Activated CD4-positive, alpha-beta T cell treated with anti-CD3 and anti-CD28 coated beads, Interleukin-2, amount 50 U/mL, for 1 hour (primary cell): ENCODE measurements around the gene DAB2.
"Not testable (repeated sequence)": the region's sequence is repeated elsewhere in the genome, so short reads cannot be mapped to it uniquely, and the experiment has no call there.

Source experiments
- DNase-seq: peaks from one replicate; pipeline ENCODE4 v3.0.0-alpha.2; 2020

Gene DAB2

DNA sequence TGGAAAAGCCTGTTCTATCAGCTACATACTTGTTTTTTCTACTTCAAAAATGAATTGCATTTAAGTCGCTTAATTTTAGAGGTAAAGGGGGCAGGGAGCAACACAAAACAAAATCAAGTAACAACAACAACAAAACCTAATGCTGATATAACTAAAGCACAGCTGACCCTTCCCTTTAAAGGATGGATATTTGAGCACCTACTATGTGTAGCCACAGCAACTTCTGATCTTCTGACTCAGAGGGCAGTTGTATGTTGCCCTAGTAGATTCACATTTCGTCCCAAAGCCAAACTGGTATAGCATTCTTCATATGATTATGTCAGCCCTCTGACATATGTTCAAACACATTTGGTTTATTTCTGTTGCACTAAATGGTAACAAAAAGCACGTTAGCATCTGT lies 6.8 kb downstream of the DAB2 start:
- no peak for DNase-seq

DNA sequence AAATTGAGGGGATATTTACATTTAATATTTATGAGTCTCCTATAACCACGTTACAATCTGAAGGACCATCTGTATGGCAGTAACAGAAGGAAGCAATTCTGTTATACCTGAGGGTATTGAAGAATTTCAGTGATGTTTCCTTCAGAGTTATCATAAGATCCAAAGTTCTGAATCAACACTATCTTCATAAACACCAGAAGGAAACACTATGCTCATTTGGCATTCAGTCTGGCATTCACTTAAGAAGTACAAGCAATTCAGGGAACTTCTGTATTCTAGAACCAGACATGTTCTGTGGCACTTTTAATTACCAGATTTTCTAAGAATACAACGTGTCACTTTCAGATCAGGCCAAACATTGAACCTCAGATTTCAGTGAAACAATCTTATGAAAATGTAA lies 9.6 kb downstream of the DAB2 start:
- DNase-seq, result no peak

DNA sequence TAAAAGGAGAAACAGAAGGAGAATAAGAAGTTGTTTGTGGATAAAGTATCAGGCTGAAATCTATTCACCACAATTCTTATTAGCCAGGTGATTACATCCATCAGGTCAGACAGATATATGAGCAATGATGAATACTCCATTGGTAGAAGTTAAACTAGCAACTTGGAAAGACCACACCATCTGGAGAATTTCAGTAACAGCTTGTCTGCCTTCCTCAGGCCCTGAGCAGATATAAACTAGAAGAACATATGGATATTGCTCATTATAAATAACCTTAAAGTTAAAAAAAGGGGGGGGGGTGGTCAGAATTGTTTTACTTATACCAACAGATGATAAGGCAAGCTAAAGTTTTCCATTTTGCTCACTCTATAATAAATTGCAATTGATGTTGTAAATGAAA lies 10.4 kb downstream of the DAB2 start:
- no peak for DNase-seq

DNA sequence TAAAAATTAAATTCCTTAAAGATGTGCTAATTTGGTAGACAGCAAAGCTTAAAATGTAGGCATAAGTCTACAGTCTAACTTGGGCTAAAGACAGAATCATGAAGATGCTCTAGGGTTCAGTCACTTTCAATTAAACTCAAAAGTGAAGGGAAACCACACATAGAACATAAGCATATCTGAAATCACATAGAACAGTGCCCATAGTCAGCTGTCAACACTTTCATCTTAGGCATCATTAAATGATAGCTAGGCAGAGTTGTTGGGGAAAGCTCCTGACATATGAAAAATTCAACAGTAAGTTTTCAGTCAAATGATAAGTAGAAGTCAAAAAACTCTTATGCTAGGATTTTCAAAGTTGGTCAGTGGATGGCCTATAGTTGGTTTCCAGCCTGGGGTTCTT lies 11.0 kb downstream of the DAB2 start:
- no peak for DNase-seq

DNA sequence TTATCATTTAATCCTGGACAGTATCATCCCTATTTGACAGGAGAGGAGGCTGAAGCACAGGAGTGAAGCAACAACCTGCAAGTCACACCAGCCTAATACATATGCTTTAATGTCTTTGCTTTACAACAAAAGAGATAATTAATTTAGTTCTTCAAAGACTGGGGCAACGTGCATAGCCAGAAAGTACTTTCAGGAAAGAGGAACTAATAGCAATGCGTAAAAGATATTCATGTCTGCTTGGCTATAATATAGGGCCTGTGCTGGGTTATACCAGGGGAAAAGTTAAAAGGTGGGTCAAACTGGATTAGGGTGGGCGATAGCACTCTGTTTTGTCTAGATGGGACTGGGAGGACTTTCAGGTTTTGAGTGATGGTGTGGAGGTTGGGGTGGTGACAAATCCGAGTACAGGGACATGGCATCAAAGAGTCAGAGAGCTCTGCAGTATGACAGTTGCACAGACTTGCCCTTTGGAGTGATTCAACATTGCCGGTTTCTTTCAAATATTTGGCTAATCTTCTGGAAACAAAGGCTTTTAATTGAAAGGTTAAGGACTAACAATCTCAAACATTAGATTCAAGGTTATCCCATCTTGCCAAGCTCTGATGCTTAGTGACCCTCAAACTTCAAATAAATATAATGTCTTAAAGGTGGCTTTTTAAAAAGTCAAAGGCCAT lies 11.9 kb downstream of the DAB2 start:
- no peak for DNase-seq

DNA sequence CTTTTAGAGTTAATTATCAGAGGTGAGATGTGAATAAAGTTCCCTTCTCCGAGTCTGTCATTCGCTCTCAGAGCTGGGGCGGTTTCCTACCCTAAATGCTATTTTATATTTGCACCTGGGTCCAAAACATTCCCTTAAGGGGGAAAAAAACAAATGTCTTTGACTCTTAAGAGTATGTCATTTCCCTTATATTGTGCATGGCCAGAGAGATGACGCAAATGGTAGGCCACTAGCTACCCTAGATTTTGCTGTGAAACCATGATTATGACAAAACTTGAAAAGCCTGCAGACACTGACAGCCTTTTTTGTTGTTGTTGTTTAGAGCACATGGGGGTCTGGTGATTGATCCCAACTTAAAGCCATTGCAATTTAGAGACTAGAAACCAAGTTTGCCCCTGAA lies 12.8 kb downstream of the DAB2 start:
- DNase-seq, result no peak

DNA sequence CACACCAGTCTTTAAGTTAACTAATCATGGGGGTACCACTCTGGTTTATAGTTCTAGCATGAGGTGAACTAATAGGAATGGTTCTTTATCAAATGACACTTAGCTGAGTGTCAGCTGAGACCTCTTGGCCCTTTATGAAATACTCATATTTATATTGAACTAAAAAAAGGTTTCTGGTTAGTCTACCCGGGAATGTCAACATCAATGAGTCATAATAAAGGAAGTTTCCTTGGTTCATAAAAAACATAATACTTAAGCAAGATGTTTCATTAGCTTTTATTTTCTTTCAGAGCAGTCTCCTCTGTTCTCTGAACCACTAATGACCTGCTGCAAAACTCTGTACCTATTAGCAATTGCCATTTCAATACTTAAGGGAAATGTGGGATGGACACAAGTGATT lies 13.7 kb downstream of the DAB2 start:
- no peak for DNase-seq

DNA sequence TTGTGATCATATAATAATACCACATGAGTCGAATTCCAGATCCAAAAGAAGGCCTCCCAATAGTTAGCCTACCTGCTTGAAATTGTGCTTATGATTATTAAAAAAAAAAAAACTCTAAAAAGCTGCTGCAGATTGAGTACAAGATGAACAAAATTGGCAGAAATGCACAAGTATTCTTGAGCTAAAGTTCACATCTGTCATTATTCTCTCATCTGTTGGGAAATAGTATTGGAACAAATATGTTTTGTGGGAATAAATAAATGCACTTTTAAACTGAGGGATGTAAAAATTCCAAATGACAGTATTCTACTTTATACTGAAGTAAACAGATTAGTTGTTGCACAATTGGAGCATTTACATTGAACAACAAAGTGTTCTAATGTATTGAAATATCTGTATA lies 15.7 kb downstream of the DAB2 start:
- DNase-seq, result no peak

DNA sequence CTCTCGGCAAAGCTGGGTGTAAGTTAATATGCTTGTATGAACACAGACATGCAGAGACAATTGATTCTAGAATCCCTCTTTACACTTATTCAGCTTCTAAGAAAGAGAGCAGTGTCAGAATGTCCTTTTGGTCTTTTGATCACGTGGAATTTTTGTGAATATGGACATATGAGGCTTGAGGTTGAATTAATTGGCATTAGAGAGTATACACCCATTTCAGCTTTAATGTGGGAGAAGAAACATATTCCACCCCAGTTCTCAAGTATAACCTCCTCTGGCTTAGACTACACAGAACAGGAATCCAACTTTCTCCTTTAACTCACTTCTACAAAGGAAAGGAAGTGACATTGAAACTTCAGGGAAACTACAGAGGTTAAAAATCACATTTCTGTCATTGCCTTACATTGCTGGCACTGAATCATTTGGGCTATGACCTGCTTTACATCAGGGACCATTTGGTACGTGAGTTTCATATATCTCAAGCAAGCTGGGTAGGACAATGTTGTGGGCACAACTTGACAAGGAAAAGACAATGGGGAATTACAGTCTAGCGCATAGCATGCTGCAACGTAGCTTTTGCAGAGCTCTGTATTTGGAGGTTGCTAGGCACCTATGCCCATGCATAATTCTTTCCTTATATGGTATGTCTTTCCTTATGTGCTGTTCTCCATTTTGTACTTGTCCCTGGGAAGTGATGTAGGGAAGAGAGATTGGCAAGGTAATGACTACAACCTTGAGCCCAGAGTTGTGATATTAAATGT lies 19.5 kb downstream of the DAB2 start:
- DNase-seq, result no peak

DNA sequence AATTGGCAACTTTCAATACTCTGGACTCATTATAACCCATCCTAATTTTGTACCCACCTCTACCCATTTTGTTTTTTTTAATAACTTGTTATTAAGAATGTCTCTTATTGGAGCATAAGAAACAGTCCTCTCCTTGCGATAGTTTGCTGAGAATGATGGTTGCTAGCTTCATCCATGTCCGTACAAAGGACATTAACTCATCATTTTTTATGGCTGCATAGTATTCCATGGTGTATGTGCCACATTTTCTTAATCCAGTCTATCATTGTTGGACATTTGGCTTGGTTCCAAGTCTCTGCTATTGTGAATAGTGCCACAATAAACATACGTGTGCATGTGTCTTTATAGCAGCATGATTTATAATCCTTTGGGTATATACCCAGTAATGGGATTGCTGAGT lies 21.0 kb downstream of the DAB2 start:
- not testable (repeated sequence) for DNase-seq

DNA sequence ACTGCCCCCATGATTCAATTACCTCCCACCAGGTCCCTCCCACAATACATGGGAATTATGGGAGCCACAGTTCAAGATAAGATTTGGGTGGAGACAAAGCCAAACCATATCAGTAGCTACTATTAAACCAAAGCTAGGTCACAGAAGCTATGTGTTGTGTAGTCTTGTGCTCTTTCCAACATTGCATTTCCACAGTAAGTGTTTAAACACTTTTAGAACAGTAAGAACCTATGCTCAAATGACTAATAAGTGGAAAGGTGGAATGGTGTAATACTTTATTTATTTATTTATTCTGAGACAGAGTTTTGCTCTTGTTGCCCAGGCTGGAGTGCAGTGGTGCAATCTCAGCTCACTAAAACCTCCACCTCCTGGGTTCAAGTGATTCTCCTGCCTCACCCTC lies 22.6 kb downstream of the DAB2 start:
- not testable (repeated sequence) for DNase-seq

DNA sequence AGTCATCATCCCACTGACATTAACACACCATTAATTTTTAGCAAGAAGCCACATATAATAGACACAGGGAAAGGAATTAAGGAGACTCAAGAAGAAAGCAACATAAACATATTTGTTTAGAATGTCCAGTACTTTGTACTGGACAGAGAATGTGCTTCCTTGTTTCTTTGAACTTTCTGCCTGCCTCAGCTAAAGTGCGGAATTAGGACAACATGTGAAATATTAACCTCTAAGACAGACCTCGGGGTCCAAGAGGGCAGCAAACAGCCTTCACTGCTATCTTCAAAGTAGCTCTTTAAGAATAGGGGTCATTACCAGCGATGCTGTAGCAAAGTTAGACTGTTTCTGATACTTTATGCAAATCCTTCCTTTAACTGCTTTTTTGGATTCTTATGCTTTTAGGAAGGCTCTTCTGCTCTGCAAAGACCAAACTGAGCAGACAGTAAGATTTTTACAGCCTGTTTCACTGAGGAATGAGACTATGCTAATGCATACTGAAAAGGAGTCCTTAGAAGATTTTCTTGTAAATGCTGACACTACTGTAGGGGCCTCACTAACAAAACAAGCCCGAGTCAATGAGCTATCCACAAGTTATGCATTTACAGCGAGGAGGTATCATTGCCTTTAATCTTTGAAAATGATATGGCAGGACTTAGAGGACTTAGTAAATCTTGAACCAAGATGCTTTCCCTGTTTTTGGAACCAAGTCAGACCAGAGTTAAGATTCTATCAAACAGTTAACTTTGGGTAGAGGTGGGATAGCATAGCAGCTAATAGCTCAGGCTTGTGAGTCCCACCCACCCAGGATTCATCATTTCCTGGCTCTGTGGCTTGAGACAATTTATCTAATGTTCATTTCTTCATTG lies 23.8 kb downstream of the DAB2 start:
- DNase-seq, result no peak

DNA sequence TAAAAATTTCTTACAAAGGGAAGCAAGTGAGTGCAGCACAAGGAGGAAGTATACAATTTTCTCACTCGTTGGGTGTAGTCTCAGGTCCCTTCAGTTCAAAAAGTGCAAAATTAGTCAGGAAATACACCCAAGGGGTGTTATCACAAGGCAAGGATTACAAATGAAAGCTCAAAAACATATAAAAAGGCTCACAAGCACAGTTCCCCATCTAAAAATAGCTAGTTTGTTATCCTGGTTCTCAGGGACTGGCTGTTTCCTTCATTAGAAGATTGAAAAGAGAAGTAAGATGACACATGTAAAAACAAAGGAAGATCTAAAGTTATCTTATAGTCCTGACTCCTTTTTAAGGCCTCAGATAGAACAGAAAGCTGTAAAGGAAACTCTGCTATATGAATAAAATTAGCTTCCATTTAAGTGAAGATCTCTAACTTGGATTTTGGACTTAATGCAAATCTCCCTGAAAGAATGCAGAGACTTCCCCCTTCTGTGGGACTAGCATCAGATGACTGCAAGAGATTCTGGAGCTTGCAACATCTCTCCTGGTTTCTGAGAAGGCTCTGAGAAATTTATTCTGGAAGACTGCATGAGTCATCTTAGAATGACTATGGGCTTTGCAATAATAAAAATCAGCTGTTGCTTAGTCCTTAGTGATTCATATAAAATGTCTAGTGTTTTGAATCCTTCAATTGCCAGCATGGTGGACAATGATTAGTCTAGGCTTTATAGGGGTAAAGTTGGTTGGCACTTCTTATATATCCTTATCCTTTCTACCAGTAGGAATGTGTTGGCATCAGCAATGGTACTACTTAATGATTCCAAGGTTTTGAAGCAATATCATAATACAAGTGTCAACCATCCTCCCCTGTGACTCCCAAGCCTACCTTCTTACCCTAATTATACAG lies 25.4 kb downstream of the DAB2 start:
- DNase-seq, result no peak

DNA sequence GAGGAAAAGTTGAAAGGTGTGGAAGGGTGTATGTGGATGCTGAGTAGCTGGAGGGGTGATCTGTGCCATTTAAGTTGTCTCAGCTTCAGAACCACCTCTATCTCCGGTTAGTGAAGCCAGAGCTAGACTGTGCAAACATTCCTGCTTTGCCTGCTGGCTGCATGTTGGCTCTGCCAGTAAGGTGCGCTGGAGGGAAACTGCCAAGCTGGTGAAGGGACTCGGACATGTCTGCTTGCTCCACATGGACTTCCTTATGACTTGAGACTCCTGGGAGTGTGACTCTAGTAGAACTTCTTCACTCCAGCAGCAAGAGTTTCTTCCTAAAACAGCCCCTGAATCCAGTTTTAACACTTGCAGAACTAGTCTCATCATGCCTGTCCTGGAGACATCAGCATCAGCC lies 27.9 kb downstream of the DAB2 start:
- DNase-seq, result no peak

DNA sequence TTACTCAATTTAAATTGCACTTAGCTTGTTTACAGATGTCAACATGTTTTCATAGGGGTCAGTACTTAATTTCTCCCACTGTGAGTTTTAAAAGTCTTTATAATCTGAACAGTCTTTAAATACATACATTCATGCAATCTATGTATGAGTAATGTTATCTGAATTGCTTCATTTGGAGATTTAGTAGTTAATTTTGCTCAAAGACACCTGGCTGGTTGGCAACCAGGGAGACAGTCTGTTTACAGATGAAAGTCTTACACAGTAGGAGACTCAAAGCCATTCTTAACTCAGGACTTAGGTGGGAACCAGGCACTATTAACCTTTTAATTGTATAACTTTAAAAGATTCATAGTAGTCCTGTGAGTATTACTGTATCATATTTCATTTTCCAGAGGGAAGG lies 29.3 kb downstream of the DAB2 start:
- DNase-seq, result no peak

DNA sequence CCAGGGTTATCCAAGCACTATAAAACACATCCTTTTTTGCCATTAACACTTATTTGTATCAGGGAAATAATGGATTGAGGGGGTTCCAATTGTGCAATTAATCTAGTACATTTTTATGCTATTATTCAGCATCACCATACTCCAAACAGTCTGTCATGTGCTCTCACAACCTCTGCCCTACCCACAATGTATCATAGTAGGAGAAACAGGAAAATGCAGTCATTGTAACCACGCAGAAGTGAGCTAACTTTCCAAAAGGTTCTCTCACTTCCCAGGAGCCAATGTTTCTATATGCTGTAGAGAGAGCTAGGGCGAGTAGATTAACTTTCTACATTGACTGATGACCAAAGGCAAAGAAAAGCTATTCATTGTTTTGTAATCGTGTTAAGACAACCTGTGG lies 29.8 kb downstream of the DAB2 start:
- DNase-seq, result no peak

DNA sequence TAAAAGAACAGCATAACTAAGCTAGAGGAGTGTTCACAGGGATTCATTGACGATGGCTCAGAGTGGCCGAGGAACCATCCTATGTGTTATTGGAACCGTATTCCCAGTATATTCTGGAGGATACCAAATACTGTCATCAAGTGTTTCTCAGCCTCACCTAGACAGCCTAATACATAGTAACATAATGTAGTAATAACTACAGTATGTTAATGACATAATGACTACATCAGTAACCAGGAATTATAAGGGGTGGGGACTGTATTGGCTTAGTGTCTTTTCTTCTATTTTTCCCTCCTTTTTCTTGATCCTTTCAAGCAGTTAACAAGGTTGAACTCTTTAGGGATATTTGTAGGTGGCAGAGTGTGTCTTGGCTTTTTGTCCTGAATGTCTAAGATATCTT lies 33.8 kb downstream of the DAB2 start:
- no peak for DNase-seq

DNA sequence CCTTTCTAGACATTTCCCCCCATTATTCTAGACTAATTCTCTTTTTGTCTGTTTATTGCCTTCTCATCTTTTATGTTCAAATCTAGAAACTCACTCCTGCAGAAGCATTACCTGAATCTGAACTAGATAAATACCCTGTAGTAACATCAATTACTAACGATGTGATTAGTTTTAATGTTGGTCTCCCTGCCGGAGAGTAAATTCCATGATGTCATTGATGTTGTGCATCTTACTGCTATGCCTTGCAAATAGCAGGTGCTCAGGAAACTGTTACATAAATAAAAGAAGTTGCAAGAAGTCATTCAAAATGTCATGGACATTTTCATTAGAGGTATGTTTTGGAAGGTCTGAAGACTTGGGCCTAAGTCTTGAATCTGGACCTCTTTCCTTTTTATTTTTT lies 37.5 kb downstream of the DAB2 start:
- DNase-seq, result no peak

DNA sequence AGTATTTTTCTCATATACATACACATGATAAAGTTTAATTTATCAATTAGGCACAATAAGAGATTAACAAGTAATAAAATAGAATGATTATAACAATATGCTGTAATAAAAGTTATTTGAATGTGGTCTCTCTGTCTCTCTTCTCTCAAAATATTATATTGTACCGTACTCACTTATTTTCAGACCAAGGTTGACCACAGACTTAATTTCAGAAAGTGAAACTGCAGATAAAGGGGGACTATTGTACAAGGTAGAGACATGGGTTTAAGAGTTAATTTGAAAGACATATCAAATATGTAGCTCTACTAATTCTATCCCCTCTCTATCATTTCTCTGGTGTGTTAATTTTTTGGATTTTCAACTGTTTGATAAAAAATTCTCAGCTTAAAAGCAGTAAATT lies 40.5 kb downstream of the DAB2 start:
- DNase-seq, result no peak

DNA sequence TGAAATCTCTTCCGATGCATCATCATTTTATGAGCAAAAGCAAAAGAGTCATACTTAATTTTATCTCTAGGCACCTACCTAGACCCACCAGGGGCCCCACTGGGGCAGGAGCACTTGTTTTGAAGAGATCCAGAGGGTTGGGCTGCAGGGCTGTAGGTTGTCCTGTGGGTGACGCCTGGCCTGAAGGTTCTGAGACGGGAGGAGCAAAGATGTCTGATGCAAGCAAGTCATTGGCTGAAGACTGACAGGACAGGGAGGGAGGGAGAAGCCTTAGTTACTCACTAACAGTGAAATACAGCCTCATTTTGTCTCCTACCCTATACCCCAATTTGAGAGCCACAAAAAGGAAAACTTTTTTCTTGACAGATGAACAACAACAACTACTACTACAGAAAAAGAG lies 43.4 kb downstream of the DAB2 start:
- DNase-seq, result no peak

DNA sequence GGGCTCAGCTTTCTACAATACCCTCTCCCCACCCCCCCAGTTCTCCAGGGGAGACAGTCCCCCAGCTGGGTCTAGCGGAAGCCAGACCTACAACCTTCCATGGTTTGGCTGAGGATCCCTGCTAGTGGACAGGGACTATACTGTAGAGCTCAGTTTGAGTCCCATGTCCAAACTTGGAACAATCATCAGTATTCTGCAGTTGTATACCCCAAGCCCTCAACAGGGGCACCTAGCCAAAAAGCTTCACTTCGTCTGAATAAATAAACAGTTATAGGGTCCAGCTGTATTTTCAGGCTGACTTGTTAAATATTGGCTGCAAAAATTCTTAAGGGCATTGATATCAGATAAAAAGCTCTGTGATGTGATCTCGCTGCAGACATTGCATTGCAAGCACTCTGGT lies 45.1 kb downstream of the DAB2 start:
- no peak for DNase-seq

DNA sequence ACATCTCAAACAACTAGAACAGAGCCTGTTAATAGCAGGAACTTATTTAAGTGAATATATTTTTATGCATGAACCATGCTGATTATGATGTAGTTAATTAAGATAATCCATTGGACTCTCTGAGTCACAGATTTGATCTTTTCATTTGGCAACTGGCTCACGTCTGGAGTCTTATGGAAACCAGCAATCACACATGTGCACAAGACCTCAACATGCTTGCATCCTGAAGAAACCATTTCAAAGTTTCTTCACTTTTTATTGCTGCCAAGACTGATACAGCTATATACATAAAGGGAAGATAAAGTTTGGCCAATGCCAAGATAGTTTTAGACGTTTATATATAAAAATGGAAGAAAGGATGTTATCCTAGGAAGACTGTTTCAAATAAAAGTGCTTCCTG lies 47.2 kb downstream of the DAB2 start:
- no peak for DNase-seq

DNA sequence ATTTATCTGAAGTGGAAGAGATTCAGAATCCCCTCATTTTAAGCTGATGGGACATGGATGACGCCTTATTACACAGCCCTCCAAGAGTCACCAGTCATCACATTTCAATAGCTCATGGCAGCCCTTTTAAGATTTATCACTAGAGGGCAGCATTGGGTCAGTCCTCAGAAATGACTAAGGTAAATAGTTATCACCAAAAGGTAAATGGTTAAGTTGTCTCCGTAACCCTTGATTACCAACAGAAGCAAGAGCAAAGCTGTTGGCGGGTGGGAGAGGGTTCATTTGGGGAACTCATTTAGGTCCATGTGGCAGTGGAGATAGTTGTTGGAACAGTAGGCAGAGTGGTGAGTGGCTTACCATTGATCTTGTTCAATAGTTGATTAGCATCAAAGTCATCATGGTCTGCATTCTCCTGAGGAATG lies 48.5 kb downstream of the DAB2 start:
- no peak for DNase-seq
